Measurements from ENCODE around the gene GEN1. TPM values are rescaled to one million over a fixed set of nuclear protein-coding genes. Genes with fewer than 3 reads are reported as not detected.
"Not testable (repeated sequence)": the region's sequence is repeated elsewhere in the genome, so short reads cannot be mapped to it uniquely, and the experiment has no call there.

Gene GEN1
- total and polyA plus RNA-seq, 2 donors from 2014 or later, result 1.4 to 6.2 TPM

DNA sequence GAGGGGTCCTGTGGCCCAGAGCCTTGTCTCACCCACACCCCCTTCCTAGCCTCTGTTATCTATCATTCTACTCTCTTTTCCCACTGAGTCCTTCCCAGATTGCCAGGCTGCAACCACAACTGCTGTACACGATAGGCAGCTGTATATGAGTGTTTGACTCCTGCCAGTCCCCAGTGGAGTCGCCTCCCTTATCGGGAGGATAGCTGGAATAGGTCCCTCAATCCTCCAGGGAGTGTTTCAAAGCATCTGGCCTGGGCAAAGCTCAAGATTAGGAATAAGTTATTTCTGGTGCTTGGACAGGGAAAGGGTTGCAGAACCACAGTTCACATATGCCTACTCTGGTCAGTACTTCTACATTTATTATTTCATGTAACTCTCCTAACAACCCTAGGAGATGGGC is 67.1 kb downstream of the GEN1 start:
- Histone ChIP-seq H3K4me1 (ENCODE audit: control insufficient read depth in 2 of 3, insufficient read depth in 2 of 3, low read depth in 1 of 3, low read length in 3 of 3) (peaks cover 0 to 5% (median 4%) of the 10 kb centered on the region in 3 donors), H3K27me3 (ENCODE audit: control insufficient read depth, insufficient read depth, low read length) (no peaks in the 10 kb centered on the region), H3K36me3 (ENCODE audit: control insufficient read depth in 2 of 3, insufficient read depth in 3 of 3, low read length in 3 of 3) (no peaks in the 10 kb centered on the region), H3K9me3 (ENCODE audit: control insufficient read depth in 2 of 3, insufficient read depth in 1 of 3, low read length in 3 of 3) (no peaks in the 10 kb centered on the region), H3K27ac (ENCODE audit: low read depth in 2 of 2, low read length in 2 of 2) (no peak overlapping the region), H3K9ac (ENCODE audit: low read length in 3 of 3) (no peak overlapping the region), H3K4me3 (ENCODE audit: low read length in 3 of 3) (no peak overlapping the region)
- DNase-seq, result no peak
- intact Hi-C loops (cut with DNase I), result loop anchor here (10.0 kb wide), 1 partner anchor 96 kb away; no protein-coding TSS in a partner anchor
- no peak for FAIRE-seq
- TF ChIP-seq, protein P1, sequence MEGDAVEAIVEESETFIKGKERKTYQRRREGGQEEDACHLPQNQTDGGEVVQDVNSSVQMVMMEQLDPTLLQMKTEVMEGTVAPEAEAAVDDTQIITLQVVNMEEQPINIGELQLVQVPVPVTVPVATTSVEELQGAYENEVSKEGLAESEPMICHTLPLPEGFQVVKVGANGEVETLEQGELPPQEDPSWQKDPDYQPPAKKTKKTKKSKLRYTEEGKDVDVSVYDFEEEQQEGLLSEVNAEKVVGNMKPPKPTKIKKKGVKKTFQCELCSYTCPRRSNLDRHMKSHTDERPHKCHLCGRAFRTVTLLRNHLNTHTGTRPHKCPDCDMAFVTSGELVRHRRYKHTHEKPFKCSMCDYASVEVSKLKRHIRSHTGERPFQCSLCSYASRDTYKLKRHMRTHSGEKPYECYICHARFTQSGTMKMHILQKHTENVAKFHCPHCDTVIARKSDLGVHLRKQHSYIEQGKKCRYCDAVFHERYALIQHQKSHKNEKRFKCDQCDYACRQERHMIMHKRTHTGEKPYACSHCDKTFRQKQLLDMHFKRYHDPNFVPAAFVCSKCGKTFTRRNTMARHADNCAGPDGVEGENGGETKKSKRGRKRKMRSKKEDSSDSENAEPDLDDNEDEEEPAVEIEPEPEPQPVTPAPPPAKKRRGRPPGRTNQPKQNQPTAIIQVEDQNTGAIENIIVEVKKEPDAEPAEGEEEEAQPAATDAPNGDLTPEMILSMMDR (IDR thresholded peaks at IDR 0.05; ENCODE audit: borderline replicate concordance, extremely low read depth, insufficient read depth), result no peak

DNA sequence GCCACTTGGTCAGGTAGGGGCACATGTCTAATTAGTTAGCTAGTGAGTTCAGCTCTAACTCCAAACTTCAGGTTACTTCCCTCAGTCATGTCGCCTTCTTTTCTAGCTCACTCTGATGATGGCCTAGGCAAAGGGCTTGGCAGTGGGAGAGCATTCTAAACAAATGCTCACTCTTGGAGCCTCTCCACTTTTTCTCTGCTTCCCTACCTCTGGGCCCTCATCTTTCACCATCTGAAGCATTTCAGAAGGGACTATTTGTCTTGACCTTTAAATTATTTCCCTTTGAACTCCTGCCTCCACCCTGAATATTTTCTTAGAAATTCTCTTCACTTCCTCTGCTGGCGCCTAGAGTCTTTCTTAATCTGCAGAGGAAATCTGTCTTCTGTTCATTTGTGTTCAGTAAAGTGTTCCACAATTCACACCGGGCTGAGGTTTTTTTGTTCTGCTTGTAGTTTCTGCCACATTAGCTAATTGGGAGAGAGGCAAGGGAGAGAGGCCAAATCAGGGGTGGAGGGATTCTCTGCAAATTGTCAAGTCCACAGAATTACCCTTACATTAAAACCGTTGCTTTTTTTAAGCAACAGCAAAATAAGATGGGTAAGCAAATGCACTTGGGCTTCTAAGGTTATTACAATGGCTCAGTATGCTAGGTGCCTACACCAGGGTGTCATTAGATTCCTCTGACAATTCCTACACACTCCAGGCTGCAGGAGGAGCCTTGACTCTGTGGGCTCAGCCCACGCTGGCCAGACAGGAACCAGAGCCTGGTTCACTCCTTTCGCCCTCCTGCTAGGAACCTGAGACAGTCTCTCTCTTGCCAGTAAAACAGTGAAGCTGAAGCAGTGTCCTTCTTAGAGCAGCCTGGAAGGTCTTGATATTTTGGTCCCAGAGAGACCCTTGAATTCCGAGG is 67.9 kb downstream of the GEN1 start:
- TF ChIP-seq, protein P1 (IDR thresholded peaks at IDR 0.05; ENCODE audit: borderline replicate concordance, extremely low read depth, insufficient read depth), result no peak
- DNase-seq (peak in 4 of 5 donors; percentile 53 to 83 (median 66)), FAIRE-seq (no peak)
- Histone ChIP-seq H3K4me1 (ENCODE audit: control insufficient read depth in 2 of 3, insufficient read depth in 2 of 3, low read depth in 1 of 3, low read length in 3 of 3) (peaks cover 0 to 5% (median 4%) of the 10 kb centered on the region in 3 donors), H3K27ac (ENCODE audit: low read depth in 2 of 2, low read length in 2 of 2) (no peak overlapping the region), H3K9ac (ENCODE audit: low read length in 3 of 3) (no peak overlapping the region), H3K4me3 (ENCODE audit: low read length in 3 of 3) (no peak overlapping the region), H3K27me3 (ENCODE audit: control insufficient read depth, insufficient read depth, low read length) (no peaks in the 10 kb centered on the region), H3K9me3 (ENCODE audit: control insufficient read depth in 2 of 3, insufficient read depth in 1 of 3, low read length in 3 of 3) (no peaks in the 10 kb centered on the region), H3K36me3 (ENCODE audit: control insufficient read depth in 2 of 3, insufficient read depth in 3 of 3, low read length in 3 of 3) (no peaks in the 10 kb centered on the region)
- intact Hi-C loops (cut with DNase I), result loop anchor here (10.0 kb wide), 1 partner anchor 97 kb away; no protein-coding TSS in a partner anchor

DNA sequence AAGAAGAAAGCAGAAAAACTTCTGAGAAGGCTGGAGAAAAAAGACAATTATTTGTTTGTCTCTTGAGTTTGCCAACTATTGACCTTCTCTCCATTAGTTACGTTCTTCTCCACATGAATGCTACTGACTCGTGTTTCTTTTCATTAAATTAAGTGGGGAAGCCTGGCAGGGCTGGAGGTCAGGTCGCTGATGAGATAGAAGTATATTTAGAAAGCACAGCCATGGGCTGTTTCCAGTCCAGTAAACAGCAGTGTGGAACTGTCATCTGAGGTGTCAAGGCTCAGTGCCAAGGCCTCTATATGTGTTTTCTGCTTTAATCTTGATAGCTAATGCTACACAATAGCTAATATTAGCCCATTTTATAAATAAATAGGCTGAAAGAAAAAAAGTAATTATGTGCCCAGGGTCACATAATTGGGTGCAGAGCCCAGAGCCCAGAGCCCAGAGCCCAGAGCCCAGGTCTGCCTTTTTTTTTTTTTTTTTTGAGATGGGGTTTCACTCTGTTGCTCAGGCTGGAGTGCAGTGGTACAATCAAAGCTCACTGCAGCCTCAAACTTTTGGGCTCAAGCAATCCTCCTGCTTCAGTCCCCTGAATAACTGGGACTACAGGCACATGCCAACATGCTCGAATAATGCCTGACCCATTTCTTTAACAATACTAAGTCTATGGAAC is 68.6 kb downstream of the GEN1 start:
- Histone ChIP-seq H3K9me3 (ENCODE audit: control insufficient read depth in 2 of 3, insufficient read depth in 1 of 3, low read length in 3 of 3) (no peaks in the 10 kb centered on the region), H3K27me3 (ENCODE audit: control insufficient read depth, insufficient read depth, low read length) (no peaks in the 10 kb centered on the region), H3K4me1 (ENCODE audit: control insufficient read depth in 2 of 3, insufficient read depth in 2 of 3, low read depth in 1 of 3, low read length in 3 of 3) (peaks cover 0 to 5% (median 4%) of the 10 kb centered on the region in 3 donors), H3K4me3 (ENCODE audit: low read length in 3 of 3) (no peak overlapping the region), H3K36me3 (ENCODE audit: control insufficient read depth in 2 of 3, insufficient read depth in 3 of 3, low read length in 3 of 3) (no peaks in the 10 kb centered on the region), H3K27ac (ENCODE audit: low read depth in 2 of 2, low read length in 2 of 2) (no peak overlapping the region), H3K9ac (ENCODE audit: low read length in 3 of 3) (no peak overlapping the region)
- TF ChIP-seq, protein P1 (IDR thresholded peaks at IDR 0.05; ENCODE audit: borderline replicate concordance, extremely low read depth, insufficient read depth), result no peak
- peak in 3 of 5 donors; percentile 47 to 69 (median 68) for DNase-seq
- FAIRE-seq, result no peak
- intact Hi-C loops (cut with DNase I), result loop anchor here (10.0 kb wide), 1 partner anchor 98 kb away; no protein-coding TSS in a partner anchor

DNA sequence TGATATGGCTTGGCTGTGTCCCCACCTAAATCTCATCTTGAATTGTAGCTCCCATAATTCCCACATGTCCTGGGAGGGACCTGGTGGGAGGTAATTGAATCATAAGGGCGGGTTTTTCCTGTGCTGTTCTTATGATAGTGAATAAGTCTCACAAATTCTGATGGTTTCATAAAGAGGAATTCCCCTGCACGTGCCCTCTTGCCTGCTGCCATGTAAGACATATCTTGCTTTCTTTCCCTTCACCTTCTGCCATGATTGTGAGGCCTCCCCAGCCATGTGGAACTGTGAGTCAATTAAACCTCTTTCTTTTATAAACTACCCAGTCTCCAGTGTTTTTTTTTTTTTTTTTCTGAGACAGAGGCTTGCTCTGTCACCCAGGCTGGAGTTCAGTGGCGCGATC is 69.7 kb downstream of the GEN1 start:
- intact Hi-C loops (cut with DNase I), result loop anchor here (10.0 kb wide), 1 partner anchor 99 kb away; no protein-coding TSS in a partner anchor
- H3K36me3 ChIP-seq (ENCODE audit: control insufficient read depth in 2 of 3, insufficient read depth in 3 of 3, low read length in 3 of 3); FAIRE-seq; DNase-seq; H3K4me1 ChIP-seq (ENCODE audit: control insufficient read depth in 2 of 3, insufficient read depth in 2 of 3, low read depth in 1 of 3, low read length in 3 of 3); H3K4me3 ChIP-seq (ENCODE audit: low read length in 3 of 3); H3K27ac ChIP-seq (ENCODE audit: low read depth in 2 of 2, low read length in 2 of 2); H3K9ac ChIP-seq (ENCODE audit: low read length in 3 of 3); H3K27me3 ChIP-seq (ENCODE audit: control insufficient read depth, insufficient read depth, low read length); H3K9me3 ChIP-seq (ENCODE audit: control insufficient read depth in 2 of 3, insufficient read depth in 1 of 3, low read length in 3 of 3): not testable (repeated sequence)

Data from kidney (tissue), 14 donors.